Gastrocnemius medialis (tissue), 4 donors: Measurements from ENCODE around the gene ROR1.

Source experiments
- POLR2A ChIP-seq, 2 donors: fragments of 450-650 bp; IDR thresholded peaks; one replicate each; pipeline ENCODE4 v1.6.1; 2017; ENCODE audit warnings: antibody characterized with exemption in 2 of 2, mild to moderate bottlenecking in 2 of 2, moderate library complexity in 2 of 2
- TF ChIP-seq, protein P1 (sequence below), 5 experiments: fragments of 450-650 bp in 3 of 5; fragments of 200-600 bp in 2 of 5; sonication (generic) in 2 of 5; IDR thresholded peaks in 4 of 5; conservative IDR thresholded peaks in 1 of 5; 1 replicate in 4 of 5; 2 replicates in 1 of 5; pipeline ENCODE4 v1.5.1; 2016 to 2019; ENCODE audit warnings: antibody characterized with exemption in 5 of 5, mild to moderate bottlenecking in 3 of 5, moderate library complexity in 3 of 5

DNA sequence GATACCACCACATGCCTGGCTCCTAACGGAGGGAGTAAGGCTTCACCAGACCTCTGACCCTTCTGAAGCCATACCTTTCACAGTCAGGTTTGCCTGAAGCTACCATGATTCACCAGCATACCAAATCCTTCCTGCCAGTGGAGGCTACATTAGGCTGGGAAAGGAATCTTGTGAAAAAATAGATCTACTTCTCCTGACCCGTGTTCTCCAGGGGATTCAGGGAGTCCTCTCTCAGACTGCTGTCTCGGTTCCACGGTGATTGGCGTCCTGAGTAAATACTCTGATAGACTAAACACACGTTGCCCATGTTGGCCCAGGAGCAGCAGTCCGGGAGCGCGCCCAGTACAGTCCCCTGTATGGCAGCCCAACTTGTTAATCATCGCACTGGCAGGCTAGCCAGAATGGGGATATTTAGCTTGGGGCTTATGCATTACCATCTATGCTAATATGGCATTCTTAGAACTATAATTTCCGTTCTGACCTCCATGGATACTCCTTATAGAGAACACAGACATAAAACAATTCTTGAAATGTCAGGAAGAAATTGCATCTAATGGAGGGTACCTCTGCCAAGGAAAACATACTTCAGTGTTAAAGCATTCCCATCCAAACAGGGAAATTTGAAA is 173.2 kb downstream of the ROR1 start:
- TF ChIP-seq, protein P1, sequence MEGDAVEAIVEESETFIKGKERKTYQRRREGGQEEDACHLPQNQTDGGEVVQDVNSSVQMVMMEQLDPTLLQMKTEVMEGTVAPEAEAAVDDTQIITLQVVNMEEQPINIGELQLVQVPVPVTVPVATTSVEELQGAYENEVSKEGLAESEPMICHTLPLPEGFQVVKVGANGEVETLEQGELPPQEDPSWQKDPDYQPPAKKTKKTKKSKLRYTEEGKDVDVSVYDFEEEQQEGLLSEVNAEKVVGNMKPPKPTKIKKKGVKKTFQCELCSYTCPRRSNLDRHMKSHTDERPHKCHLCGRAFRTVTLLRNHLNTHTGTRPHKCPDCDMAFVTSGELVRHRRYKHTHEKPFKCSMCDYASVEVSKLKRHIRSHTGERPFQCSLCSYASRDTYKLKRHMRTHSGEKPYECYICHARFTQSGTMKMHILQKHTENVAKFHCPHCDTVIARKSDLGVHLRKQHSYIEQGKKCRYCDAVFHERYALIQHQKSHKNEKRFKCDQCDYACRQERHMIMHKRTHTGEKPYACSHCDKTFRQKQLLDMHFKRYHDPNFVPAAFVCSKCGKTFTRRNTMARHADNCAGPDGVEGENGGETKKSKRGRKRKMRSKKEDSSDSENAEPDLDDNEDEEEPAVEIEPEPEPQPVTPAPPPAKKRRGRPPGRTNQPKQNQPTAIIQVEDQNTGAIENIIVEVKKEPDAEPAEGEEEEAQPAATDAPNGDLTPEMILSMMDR (IDR thresholded peaks at IDR 0.05 in 4 of 5, conservative IDR thresholded peaks at IDR 0.05 in 1 of 5): no peak
- TF ChIP-seq POLR2A (IDR thresholded peaks at IDR 0.05): no peak
